ENCODE data around the gene ADM.

The ADM gene

GRCh38 chr11:10351765-10352641 is 47.1 kb downstream of the ADM start:
- no peak for DNase-seq
- in situ Hi-C loops (cut with MboI; ENCODE audit: low pct_unique_long_range_greater_than_20kb, low sequenced_read_pairs) = no loop called here

- in situ Hi-C loops (cut with MboI; ENCODE audit: low pct_unique_long_range_greater_than_20kb, low sequenced_read_pairs) = no loop called here
- DNase-seq = no peak
Measured at GRCh38 chr11:10352921-10353550, 48.2 kb downstream of the ADM start.

GRCh38 chr11:10354389-10354788 is 49.5 kb downstream of the ADM start:
- in situ Hi-C loops (cut with MboI; ENCODE audit: low pct_unique_long_range_greater_than_20kb, low sequenced_read_pairs) = no loop called here
- DNase-seq = no peak

GRCh38 chr11:10355257-10355661 is 50.4 kb downstream of the ADM start:
- in situ Hi-C loops (cut with MboI; ENCODE audit: low pct_unique_long_range_greater_than_20kb, low sequenced_read_pairs) = no loop called here
- DNase-seq = no peak

GRCh38 chr11:10356161-10356560 is 51.3 kb downstream of the ADM start:
- in situ Hi-C loops (cut with MboI; ENCODE audit: low pct_unique_long_range_greater_than_20kb, low sequenced_read_pairs) = no loop called here
- no peak for DNase-seq
